NCI-H345 treated with DMSO at 0.1 percent for 48 hours (cell line): ENCODE measurements around the gene CDHR2.
"Not testable (repeated sequence)": the region's sequence is repeated elsewhere in the genome, so short reads cannot be mapped to it uniquely, and the experiment has no call there.

Experiments used
- DNase-seq: peaks from one replicate; lab custom pipeline; 2025; ENCODE audit not compliant: unreplicated experiment; lab: John Stamatoyannopoulos, UW

The CDHR2 gene

GRCh38 chr5:176540476-176540899 lies 8.7 kb upstream of the CDHR2 start:
- no peak for DNase-seq

DNA sequence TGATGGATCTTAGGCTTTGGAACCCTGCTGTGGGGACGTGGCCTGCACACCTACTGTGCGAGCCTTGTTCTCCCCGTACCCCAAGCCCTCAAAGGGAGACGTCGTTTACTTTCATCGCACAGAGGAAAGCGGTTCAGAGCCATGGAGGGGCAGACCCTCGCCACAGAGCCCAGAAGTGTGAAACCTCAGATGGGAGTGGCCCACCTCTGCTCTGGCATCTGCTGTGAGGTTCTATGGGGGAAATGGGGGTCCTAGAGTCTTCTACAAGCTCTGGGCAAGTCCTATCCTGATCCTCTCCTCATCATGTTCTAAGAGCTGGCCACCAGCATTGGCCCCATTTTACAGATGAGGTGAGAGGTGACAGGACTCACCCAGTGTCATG lies 8.2 kb upstream of the CDHR2 start:
- DNase-seq, result no peak

DNA sequence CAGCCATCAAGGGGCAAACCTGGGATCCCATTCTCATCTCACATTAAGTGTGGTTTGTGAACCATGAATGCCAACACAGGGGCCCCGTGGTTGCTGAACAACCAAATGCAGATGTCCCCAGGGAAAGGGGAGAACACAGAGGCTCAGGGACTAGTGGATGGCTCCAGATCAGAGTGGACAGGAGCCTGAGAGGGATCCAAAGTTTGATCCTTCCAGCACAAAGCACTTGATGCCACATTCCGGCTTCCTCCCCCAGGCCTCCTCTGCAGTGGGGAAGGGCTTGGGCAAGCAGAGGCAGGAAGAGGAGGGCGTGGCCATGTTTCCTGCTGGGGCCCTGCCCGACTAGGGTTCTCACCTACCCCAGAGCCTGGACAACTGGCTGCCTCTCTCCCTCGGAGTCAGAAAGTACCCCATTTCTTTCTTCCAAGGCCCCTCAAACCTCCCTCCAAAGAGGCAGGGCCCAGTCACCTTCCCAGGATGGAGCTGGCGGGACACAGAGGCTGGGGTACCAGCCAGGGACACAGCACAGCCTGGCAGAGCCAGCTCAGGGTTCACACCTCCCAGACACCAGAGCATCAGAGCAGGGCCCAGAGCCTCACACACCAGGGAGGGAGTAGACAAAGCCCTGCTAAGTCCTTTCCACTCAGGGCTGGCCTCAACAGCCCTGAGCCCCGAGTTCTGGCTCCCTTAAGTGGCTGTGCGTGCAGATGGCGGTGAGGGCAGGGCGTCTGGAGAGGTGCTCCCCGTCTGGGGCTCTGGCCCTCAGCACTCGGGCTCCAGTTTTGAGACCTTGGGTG lies 7.6 kb upstream of the CDHR2 start:
- DNase-seq, result peak; percentile 31

DNA sequence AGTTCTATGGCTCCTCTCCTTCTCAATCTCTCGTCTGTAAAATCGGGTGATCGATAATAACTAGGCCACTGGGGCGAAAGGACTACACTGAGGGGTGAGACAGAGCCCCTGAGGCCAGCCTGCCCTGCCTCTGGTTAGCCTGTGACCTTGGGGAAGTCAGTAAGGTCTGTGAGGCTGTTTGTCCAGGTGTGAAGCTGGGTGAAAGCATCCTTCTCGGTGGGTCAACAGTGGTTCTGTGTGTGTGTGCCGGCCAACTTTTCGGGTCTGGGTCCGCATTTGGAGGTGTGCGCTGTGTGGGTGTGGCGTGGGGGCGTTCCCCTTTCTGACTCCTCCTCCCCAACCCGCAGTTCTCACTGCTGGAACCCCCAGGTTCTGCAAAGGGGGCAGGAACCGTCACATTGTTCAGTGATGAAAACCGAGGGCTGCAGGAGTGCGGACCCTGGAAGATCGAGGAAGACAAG lies 7.0 kb upstream of the CDHR2 start:
- no peak for DNase-seq

GRCh38 chr5:176542596-176543427 lies 6.3 kb upstream of the CDHR2 start:
- DNase-seq, result no peak

DNA sequence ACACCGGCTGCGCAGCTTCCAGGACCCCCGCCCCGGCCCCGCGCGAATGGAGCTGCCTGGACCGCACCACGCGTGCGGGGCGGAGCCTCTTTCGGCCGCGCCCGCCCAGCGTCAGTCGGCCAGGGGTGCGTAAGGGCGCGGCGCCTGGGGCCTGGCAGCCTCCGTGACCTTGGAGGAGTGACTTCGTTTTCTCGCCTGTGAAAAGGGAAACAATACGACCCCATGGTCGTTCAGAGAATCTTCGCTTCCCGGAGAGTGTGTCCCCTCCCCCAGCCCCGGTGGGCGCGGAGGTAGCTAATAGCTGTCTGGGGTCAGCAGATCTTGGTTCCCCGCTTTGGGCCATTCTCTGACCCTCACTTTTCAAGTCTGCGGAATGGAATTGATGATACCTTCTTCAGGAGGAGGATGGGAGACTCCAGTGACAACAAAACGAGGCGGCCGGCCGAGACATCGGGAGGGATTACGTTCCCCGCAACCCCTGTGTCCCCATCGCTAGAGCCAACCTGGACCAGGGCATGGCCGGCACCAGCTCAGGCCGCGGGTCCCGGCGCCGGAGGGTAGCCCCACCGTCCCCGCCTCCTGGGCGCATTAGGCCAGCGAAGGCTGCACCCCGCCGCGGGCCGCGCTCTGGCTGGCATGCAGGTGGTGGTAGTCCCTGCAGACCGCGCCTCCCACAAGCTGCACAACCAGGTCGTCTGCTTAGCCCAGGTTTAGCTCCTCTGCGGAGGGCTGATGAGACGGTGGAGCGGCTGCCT lies 5.5 kb upstream of the CDHR2 start:
- DNase-seq, result peak; percentile 71

GRCh38 chr5:176545388-176545736 lies 3.8 kb upstream of the CDHR2 start:
- DNase-seq, result no peak

DNA sequence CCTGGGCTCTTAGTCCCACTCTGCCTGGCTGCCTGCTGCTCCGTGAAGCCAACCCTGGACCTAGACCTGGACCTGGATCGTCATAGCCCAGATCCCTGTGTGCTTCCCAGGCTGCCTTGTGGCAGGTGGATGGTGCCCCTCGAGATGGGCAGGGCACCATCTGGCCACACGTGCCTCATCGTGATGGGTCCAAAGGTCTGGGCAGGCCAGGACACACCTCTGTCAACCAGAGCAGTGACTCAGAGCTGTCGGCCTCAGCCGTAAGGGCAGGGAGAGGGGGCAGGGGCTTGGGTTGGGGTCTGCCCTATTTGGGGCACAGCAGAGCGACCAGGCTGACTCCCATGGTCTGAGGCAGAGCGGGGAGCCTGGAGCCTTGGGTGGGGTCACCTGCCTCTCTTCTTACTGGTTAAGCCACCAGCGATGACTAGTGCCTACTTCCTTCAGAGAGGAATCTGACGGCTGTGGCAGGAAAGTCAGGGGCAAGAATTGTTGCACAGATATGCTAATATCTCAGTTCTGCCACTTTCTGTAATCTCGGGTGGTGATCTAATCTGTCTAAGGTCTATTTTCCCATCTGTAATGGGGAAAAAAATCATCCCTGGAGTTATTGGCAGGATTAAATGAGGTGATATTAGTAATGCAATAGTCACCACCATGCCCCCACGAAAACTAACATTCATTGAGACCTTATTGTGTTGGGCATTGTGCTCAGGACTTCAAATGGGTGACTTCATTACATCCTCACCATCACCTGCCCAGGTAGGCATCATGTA lies 3.2 kb upstream of the CDHR2 start:
- no peak for DNase-seq

GRCh38 chr5:176547802-176548201 lies 1.3 kb upstream of the CDHR2 start:
- no peak for DNase-seq

DNA sequence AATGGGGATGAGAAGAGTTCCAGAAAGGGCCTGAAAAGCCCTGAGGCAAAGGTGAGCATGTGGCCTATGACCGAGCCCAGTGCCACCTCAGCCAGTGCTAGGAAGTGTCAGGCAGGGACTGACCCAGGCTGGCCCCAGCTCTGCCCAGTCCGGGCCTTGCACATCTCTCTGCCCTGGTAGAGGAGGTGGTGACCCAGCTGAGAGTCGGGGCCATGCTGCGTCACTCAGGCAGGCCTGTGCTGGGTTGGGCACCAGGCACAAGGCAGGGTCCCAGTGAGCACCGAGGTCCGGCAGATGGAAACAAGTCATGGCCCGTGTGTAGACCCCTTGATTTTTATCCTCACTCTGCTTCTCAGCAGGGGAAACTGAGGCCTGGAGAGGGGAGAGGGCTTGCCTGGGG lies 729 bp downstream of the CDHR2 start:
- DNase-seq, result no peak

- DNase-seq, result no peak
These were observed 1.2 kb downstream of the CDHR2 start for GRCh38 chr5:176550275-176550831.

DNA sequence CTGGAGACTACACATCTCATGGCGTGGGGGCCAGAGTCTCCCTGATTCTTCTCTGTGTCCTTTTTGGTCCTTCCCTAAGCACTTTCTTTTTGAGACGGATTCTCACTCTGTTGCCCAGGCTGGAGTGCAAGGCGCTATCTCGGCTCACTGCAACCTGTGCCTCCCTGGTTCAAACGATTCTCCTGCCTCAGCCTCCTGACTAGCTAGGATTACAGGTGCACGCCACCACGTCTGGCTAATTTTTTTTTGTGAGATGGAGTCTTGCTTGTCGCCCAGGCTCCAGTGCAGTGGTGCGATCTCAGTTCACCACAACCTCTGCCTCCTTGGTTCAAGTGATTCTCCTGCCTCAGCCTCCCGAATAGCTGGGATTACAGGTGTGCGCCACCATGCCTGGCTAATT lies 1.8 kb downstream of the CDHR2 start:
- DNase-seq, result not testable (repeated sequence)

DNA sequence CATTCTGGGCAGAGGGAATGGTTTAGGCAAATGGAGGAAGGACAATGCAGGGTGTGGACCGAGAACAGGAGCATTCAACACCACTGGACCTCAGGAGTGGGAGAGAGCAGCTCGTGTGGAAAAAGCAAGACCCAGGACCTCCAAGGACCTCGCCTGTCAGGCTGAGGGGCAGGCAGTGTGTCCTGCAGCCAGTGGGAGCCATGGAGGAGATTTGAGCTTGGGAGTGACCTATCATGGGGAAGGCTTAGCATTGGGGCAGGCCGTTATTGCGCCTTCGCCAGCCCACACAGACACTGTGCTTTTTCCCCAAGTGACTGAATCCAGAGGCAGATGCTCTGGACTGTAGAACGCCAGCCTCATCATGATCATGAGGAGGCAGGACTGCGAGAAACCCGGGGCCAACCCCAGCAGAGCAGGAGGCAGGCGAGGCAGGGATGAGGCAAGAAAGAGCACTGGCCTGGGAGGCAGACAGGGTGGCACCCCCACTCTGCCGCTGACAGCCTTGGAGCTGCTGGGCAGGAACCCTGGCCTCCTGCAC lies 3.3 kb downstream of the CDHR2 start:
- DNase-seq, result no peak

GRCh38 chr5:176553260-176554085 lies 4.3 kb downstream of the CDHR2 start:
- DNase-seq, result no peak

DNA sequence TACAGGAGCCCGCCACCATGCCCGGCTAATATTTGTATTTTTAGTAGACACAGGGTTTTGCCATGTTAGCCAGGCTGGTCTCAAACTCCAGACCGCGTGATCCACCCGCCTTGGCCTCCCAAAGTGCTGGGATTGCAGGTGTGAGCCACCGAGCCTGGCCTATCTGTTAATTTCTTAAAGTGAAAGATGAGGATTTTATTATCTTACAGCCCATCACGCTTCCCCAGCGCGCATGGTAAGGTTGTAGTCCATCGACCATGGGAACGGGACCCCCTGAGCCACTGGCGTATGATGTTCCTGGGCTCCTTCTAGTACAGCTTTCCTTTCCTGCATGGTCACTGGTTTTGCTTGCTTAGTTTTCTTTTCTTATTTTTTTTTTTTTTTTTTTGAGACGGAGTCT lies 8.7 kb downstream of the CDHR2 start:
- DNase-seq, result no peak

DNA sequence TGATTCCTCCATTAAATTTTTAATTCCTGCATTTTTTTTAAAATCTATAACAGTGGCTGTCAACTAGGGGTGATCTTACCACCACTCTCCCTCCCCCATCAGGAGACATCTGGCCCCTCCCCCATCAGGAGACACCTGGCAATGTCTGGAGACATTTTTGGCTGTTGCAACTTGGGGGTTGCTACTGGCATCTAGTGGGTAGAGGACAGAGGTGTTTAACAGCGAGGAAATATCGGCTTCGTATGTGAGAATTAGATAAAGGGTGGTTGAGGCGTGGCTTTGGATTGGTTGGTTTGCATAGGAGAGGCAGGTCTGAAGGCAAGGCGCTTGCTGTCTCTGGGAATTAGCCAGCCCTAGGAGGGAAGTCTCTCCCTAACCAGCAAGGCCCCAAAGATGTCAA lies 10.5 kb downstream of the CDHR2 start:
- no peak for DNase-seq

DNA sequence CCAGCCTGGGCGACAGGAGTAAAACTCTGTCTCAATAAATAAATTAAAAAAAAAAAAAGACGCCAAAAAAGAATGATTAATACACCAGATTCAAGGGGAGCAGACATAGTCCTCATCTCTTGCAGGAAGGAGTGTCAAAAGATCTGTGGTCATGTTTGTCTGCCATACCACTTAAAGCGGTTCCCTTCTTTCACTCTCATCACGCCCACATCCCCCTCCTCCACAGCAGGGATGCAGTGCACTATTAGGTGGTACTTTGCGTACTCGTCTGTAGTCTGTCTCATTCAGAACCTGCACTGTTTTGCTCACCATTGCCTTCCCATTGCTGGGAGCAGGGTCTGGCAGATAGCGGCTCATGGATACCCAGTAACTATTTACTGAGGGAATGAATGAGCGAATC lies 11.2 kb downstream of the CDHR2 start:
- no peak for DNase-seq

GRCh38 chr5:176561259-176561658 lies 12.1 kb downstream of the CDHR2 start:
- DNase-seq, result no peak

- no peak for DNase-seq
These were observed 13.0 kb downstream of the CDHR2 start for GRCh38 chr5:176562189-176562588.
